Cardiac fibroblast (primary cell): ENCODE results near the gene P2RY1.
"Not testable (repeated sequence)": the region's sequence is repeated elsewhere in the genome, so short reads cannot be mapped to it uniquely, and the experiment has no call there.

Experiments used
- DNase-seq, 2 donors: peaks; one replicate each; pipeline versions ENCODE4 v3.0.0 to v3.0.0-alpha.2; 2010; ENCODE audit warnings: low read depth in 2 of 2
- H3K4me3 ChIP-seq, 2 donors: replicated peaks in 1 of 2; 1 replicate in 1 of 2; 2 replicates in 1 of 2; pipeline ENCODE4 v1.5.1; 2011; ENCODE audit warnings: low read depth in 2 of 2, low read length in 2 of 2, mild to moderate bottlenecking in 2 of 2, moderate library complexity in 1 of 2
- CTCF ChIP-seq: IDR thresholded peaks from one replicate; pipeline ENCODE4 v1.5.1; 2011; ENCODE audit warnings: low read depth, mild to moderate bottlenecking, low read length, inconsistent platforms

Gene P2RY1

GRCh38 chr3:152870027-152870426 is 35.1 kb downstream of the P2RY1 start:
- DNase-seq, result no peak
- no peak overlapping the region for H3K4me3 ChIP-seq
- no peak for TF ChIP-seq CTCF

DNA sequence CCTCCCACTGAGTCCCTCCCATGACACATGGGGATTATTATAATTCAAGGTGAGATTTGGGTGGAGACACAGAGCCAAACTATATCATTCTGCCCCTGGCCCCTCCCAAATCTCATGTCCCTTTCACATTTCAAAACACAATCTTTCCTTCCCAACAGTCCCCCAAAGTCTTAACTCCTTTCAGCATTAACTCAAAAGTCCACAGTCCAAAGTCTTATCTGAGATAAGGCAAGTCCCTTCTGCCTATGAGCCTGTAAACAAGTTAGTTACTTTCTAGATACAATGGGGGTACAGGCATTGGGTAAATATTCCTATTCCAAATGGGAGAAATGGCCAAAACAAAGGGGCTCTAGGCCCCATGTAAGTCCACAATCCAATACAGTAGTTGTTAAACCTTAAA is 38.4 kb downstream of the P2RY1 start:
- DNase-seq, H3K4me3 ChIP-seq: not testable (repeated sequence)

DNA sequence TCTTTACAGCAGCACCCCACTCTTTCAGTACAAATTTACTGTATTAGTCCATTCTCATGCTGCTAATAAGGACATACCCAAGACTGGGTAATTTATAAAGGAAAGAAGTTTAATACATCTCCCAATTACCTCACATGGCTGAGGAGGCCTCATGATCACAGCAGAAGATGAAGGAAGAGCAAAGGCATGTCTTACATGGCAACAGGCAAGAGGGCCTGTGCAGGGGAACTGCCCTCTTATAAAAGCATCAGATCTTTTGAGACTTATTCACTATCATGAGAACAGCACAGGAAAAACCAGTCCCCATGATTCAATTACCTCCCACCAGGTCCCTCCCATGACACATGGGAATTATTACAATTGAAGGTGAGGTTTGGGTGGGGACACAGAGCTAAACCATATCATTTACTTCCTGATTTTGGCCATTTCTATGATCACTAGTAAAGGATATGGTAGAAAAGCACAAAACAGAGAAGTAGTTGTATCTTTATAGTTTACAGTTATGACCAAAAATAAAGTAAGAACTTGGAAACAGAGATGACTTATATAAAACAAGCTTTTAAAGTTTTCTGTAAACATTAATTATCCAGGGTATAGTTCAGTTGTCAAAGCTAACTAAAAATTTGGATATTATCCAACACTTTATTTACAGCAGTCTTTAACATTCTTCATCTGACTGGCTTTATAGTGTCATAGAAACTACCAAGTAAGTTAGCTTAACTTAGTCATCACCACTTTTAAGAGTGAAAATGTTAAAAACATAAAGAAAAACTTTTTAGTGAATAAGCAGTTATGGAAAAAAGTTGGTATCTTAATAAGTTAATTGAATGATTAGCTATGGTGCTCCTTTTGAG is 40.2 kb downstream of the P2RY1 start:
- TF ChIP-seq CTCF, result no peak
- H3K4me3 ChIP-seq, result no peak overlapping the region
- DNase-seq, result no peak

DNA sequence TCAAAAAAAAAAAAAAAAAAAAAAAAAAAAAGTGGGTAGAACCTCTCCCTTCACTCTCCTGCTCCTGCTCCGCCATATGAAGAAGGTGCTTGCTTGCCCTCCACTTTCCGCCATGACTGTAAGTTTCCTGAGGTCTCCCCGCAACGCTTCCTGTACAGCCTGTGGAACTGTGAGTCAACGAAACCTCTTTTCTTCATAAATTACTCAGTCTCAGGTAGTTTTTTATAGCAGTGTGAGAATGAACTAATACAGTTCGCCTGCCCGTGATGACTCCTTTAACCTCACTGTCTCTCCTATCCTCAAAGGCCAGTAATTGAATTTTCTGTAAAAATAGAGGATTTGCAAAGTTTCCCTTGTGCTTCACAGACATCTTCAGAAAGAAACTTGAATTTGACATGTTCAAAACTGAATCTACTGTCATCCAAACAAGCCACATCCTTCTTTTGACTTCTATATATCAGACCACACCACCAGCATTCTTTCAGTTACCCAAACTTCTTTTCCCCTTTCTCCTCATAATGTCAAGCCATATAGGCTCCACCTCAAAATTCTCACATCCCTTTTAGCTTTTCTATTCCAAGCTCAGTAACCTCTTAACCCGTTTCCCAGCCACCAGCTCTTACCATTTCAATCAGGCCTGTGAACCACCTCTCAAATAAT is 44.3 kb downstream of the P2RY1 start:
- no peak overlapping the region for H3K4me3 ChIP-seq
- DNase-seq, result no peak
- no peak for TF ChIP-seq CTCF

DNA sequence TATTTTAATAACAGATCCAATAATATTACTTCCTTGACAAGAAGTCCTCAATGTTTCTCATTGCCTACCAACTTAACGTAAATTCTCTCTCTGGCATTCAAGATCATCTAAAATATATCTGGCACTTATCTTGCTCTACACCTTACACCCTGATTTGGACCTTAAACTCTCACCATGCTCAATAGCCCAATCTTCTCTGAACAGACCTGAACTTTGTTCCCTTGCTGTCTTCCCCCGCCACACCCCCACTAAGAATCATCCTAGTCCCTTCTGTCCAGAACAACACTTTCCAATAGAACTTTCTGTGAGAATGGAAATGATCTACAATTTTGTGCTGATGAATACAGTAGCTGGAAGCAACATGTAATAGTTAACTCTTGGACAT is 44.9 kb downstream of the P2RY1 start:
- no peak overlapping the region for H3K4me3 ChIP-seq
- no peak for TF ChIP-seq CTCF
- DNase-seq, result no peak

GRCh38 chr3:152885076-152885475 is 50.1 kb downstream of the P2RY1 start:
- H3K4me3 ChIP-seq, result no peak overlapping the region
- DNase-seq, result no peak
- TF ChIP-seq CTCF, result no peak
